GM12878 (cell line): ENCODE data around the gene WDR91. TPM values are rescaled to one million over a fixed set of nuclear protein-coding genes. Genes with fewer than 3 reads are reported as not detected.
A peak's percentile ranks its signal among the peaks of the same experiment; 100 is the strongest.

Experiments used
- ATAC-seq: fragments of 200-7000 bp; cut with Tn5 transposase; 3 replicates; pipeline ENCODE4 v1.9.1; 2020; ENCODE audit warnings: mild to moderate bottlenecking, moderate library complexity
- BruUV-seq: library from RNA; stranded (reverse); fragments of 400-500 nt; replicated peaks from 2 replicates; lab custom pipeline; 2021; lab: Mats Ljungman, UMichigan
- CTCF ChIA-PET: fragments of 300-600 bp; sonication (Branson Sonifier 250); formaldehyde crosslinking; extraction: SDS; loops from one replicate; lab custom pipeline; 2021; ENCODE audit warnings: inconsistent platforms; lab: Yijun Ruan, JAX
- POLR2A ChIA-PET: fragments of 350-600 bp; formaldehyde crosslinking; extraction: SDS; loops from one replicate; lab custom pipeline; 2021; ENCODE audit warnings: inconsistent platforms; lab: Charles Lee
- RAD21 ChIA-PET: fragments of 300-600 bp; sonication (Branson Sonifier 250); formaldehyde crosslinking; loops from one replicate; lab custom pipeline; 2023; ENCODE audit warnings: antibody characterized with exemption; ENCODE audit not compliant: unreplicated experiment; lab: Charles Lee
- SMC1A ChIA-PET: fragments of 300-600 bp; sonication (Branson Sonifier 250); formaldehyde crosslinking; loops from one replicate; lab custom pipeline; 2023; ENCODE audit not compliant: unreplicated experiment, uncharacterized antibody; lab: Charles Lee
- DNase-seq: peaks from one replicate; pipeline ENCODE4 v3.0.0-alpha.2; 2011; ENCODE audit warnings: low read depth, low spot score
- FAIRE-seq: peaks from 3 replicates; lab custom pipeline; 2011; peaks lifted over from hg19 to GRCh38; lab: Jason Lieb, UNC
- H2AFZ ChIP-seq: 2 replicates; pipeline ENCODE4 v1.6.0; 2011; ENCODE audit warnings: low read depth, low read length, control low read depth; ENCODE audit not compliant: control insufficient read depth
- H3K27ac ChIP-seq: 2 replicates; pipeline ENCODE4 v1.5.1; 2011; ENCODE audit warnings: control low read depth; ENCODE audit not compliant: control insufficient read depth, insufficient read depth
- H3K27me3 ChIP-seq, 2 experiments: replicated peaks in 1 of 2; 2 replicates each; pipeline versions ENCODE4 v1.6.0 to v1.6.1; 2011; ENCODE audit warnings: low read length in 1 of 2; ENCODE audit not compliant: control insufficient read depth in 2 of 2, insufficient read depth in 2 of 2
- H3K36me3 ChIP-seq, 2 experiments: 2 replicates each; pipeline ENCODE4 v1.5.1; 2011; ENCODE audit warnings: low read length in 1 of 2; ENCODE audit not compliant: control insufficient read depth in 2 of 2, insufficient read depth in 2 of 2
- H3K4me1 ChIP-seq: 2 replicates; pipeline ENCODE4 v1.6.1; 2011; ENCODE audit warnings: mild to moderate bottlenecking, low read length, moderate library complexity, mixed read lengths; ENCODE audit not compliant: control insufficient read depth, insufficient read depth
- H3K4me2 ChIP-seq: 2 replicates; pipeline ENCODE4 v1.6.0; 2011; ENCODE audit warnings: control low read depth; ENCODE audit not compliant: control insufficient read depth, insufficient read depth
- H3K4me3 ChIP-seq: fragments of 200-600 bp; sonication (generic); 2 replicates; pipeline ENCODE4 v1.5.1; 2016
- H3K79me2 ChIP-seq: 2 replicates; pipeline ENCODE4 v1.6.0; 2011; ENCODE audit warnings: low read length; ENCODE audit not compliant: control insufficient read depth, insufficient read depth
- H3K9ac ChIP-seq: 2 replicates; pipeline ENCODE4 v1.8.0; 2011; ENCODE audit warnings: low read length, control low read depth, mixed read lengths; ENCODE audit not compliant: control insufficient read depth, insufficient read depth
- H3K9me3 ChIP-seq: replicated peaks from 3 replicates; pipeline ENCODE4 v1.5.1; 2011; ENCODE audit warnings: mild to moderate bottlenecking, low read length; ENCODE audit not compliant: control insufficient read depth, insufficient read depth
- H4K20me1 ChIP-seq: 2 replicates; pipeline ENCODE4 v1.6.0; 2011; ENCODE audit not compliant: control insufficient read depth, insufficient read depth
- SIX5 ChIP-seq: IDR thresholded peaks from 2 replicates; pipeline ENCODE4 v1.6.1; 2011; ENCODE audit warnings: mild to moderate bottlenecking, low read depth, low read length, moderate library complexity; ENCODE audit not compliant: severe bottlenecking
- TBL1XR1 ChIP-seq: IDR thresholded peaks from 2 replicates; pipeline ENCODE4 v1.6.1; 2012; ENCODE audit warnings: low read depth, low read length, improper control_type of control experiment
- WGBS: methylation state at CpG from one replicate; pipeline ENCODE4 v1.1.6; 2016; ENCODE audit warnings: low lambda C conversion rate; ENCODE audit not compliant: insufficient replicate concordance, insufficient coverage; ENCODE audit errors: missing lambda C conversion rate; 5-methylcytosine and 5-hydroxymethylcytosine counted together
- in situ Hi-C: fragments of 300-500 bp; cut with MboI; formaldehyde crosslinking; loops from 9 replicates; pipeline ENCODE4 v1.14.3; 2018; ENCODE audit warnings: mixed read lengths
- intact Hi-C: fragments of 100-400 bp; cut with micrococcal nuclease; formaldehyde crosslinking; loops from one replicate; pipeline ENCODE4 v1.14.2; 2022; ENCODE audit not compliant: unreplicated experiment
- polyA plus RNA-seq, 11 experiments: library from polyadenylated mRNA; depleted of rRNA in 4 of 11; unstranded in 6 of 11; stranded (reverse) in 5 of 11; fragments of >200 nt; fragmentation: Nextera tagmentation in 4 of 11; fragmentation: Illumina TruSeq in 1 of 11; extraction: Ambion mirVana in 4 of 11; extraction: Trizol in 1 of 11; gene quantifications; 1 replicate in 1 of 11; 2 replicates in 10 of 11; pipeline versions ENCODE4 v1.2.1 to v1.2.3, GENCODE V29; 2011 to 2016; ENCODE audit warnings: inconsistent platforms in 2 of 11, missing spikeins in 2 of 11, low read depth in 1 of 11
- total RNA-seq, 4 experiments: library from RNA; depleted of rRNA in 3 of 4; stranded (reverse); fragments of >200 nt in 3 of 4; fragmentation: Illumina TruSeq in 1 of 4; extraction: Trizol in 1 of 4; gene quantifications; 2 replicates each; pipeline versions ENCODE4 v1.2.1 to v1.2.3, GENCODE V29; 2013 to 2021
- TF ChIP-seq, protein P1 (sequence below): fragments of 450-650 bp; formaldehyde crosslinking; IDR thresholded peaks from 2 replicates; pipeline ENCODE4 v1.4.0; 2020; ENCODE audit warnings: mild to moderate bottlenecking, moderate library complexity
- TF ChIP-seq, protein P2 (sequence below), 3 experiments: IDR thresholded peaks in 2 of 3; conservative IDR thresholded peaks in 1 of 3; 2 replicates each; pipeline ENCODE4 v1.5.1; 2011; ENCODE audit warnings: low read depth in 3 of 3, low read length in 3 of 3, mild to moderate bottlenecking in 3 of 3, control low read depth in 2 of 3, moderate library complexity in 2 of 3, inconsistent platforms in 1 of 3, mixed read lengths in 1 of 3; ENCODE audit not compliant: control insufficient read depth in 2 of 3, insufficient read depth in 1 of 3; ENCODE audit errors: extremely low read depth in 1 of 3
- TF ChIP-seq, protein P3 (sequence below): fragments of 450-650 bp; IDR thresholded peaks from 2 replicates; pipeline ENCODE4 v1.6.1; 2016; ENCODE audit warnings: mild to moderate bottlenecking

The WDR91 gene
- total and polyA plus RNA-seq, 10 of the 15 experiments (the other 5 are each of a cell fraction or from before 2014, with no cell fraction given) = 7.6 to 83.3 (median 16.5) TPM

DNA sequence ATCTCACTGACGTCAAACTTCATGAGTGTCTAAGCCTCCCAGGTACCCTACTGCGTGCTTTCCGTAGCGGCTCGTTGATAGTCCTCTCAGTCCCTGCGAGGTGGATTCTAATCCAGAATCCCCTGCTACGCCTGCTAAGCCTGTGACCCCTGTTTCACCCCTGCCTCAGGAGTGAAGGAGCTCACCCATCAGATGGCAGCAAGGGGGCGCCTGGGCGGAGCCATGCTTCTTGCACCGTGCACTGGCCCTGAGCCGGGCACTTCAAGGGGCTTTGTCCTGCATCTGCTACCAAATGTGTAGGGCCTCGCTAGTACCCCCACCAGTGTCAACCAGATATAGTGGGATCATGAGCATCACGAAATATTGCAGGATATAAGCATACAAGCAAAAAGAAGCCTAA lies 21.4 kb upstream of the WDR91 start:
- Histone ChIP-seq H3K9ac (no peak overlapping the region), H3K36me3 (no peaks in the 10 kb centered on the region), H3K9me3 (no peaks in the 10 kb centered on the region; the same call in 1 of the 3 replicates), H3K79me2 (no peaks in the 10 kb centered on the region), H3K27me3 (no peaks in the 10 kb centered on the region), H3K4me1 (peaks cover 14% of the 10 kb centered on the region), H4K20me1 (no peaks in the 10 kb centered on the region), H2AFZ (no peak overlapping the region), H3K4me2 (no peak overlapping the region), H3K27ac (no peak overlapping the region), H3K4me3 (no peak overlapping the region)
- intact Hi-C loops (no loop called here), in situ Hi-C loops (no loop called here)
- POLR2A ChIA-PET = interaction anchor here (0.9 kb wide), 1 partner anchor 30 kb away, joined by 3 read pairs; no protein-coding TSS in a partner anchor
- ATAC-seq = peak; percentile 46; the same call in 2 of the 3 replicates
- no TSS peak for BruUV-seq
- no peak for DNase-seq
- SMC1A ChIA-PET = interaction anchor here (1.1 kb wide), 1 partner anchor 19 kb away, joined by 3 read pairs; no protein-coding TSS in a partner anchor
- TF ChIP-seq, protein P1, sequence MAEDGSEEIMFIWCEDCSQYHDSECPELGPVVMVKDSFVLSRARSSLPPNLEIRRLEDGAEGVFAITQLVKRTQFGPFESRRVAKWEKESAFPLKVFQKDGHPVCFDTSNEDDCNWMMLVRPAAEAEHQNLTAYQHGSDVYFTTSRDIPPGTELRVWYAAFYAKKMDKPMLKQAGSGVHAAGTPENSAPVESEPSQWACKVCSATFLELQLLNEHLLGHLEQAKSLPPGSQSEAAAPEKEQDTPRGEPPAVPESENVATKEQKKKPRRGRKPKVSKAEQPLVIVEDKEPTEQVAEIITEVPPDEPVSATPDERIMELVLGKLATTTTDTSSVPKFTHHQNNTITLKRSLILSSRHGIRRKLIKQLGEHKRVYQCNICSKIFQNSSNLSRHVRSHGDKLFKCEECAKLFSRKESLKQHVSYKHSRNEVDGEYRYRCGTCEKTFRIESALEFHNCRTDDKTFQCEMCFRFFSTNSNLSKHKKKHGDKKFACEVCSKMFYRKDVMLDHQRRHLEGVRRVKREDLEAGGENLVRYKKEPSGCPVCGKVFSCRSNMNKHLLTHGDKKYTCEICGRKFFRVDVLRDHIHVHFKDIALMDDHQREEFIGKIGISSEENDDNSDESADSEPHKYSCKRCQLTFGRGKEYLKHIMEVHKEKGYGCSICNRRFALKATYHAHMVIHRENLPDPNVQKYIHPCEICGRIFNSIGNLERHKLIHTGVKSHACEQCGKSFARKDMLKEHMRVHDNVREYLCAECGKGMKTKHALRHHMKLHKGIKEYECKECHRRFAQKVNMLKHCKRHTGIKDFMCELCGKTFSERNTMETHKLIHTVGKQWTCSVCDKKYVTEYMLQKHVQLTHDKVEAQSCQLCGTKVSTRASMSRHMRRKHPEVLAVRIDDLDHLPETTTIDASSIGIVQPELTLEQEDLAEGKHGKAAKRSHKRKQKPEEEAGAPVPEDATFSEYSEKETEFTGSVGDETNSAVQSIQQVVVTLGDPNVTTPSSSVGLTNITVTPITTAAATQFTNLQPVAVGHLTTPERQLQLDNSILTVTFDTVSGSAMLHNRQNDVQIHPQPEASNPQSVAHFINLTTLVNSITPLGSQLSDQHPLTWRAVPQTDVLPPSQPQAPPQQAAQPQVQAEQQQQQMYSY (CRISPR knock-in tag) = no peak
- TF ChIP-seq TBL1XR1 (no peak), SIX5 (no peak)
- TF ChIP-seq, protein P2, sequence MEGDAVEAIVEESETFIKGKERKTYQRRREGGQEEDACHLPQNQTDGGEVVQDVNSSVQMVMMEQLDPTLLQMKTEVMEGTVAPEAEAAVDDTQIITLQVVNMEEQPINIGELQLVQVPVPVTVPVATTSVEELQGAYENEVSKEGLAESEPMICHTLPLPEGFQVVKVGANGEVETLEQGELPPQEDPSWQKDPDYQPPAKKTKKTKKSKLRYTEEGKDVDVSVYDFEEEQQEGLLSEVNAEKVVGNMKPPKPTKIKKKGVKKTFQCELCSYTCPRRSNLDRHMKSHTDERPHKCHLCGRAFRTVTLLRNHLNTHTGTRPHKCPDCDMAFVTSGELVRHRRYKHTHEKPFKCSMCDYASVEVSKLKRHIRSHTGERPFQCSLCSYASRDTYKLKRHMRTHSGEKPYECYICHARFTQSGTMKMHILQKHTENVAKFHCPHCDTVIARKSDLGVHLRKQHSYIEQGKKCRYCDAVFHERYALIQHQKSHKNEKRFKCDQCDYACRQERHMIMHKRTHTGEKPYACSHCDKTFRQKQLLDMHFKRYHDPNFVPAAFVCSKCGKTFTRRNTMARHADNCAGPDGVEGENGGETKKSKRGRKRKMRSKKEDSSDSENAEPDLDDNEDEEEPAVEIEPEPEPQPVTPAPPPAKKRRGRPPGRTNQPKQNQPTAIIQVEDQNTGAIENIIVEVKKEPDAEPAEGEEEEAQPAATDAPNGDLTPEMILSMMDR (IDR thresholded peaks at IDR 0.05 in 2 of 3, conservative IDR thresholded peaks at IDR 0.05 in 1 of 3; ENCODE audit: control insufficient read depth in 2 of 3, extremely low read depth in 1 of 3, insufficient read depth in 1 of 3, low read depth in 3 of 3, low read length in 3 of 3) = peak in 1 of 3 experiments; percentile 35; a peak in 2 of 6 replicates
- TF ChIP-seq, protein P3, sequence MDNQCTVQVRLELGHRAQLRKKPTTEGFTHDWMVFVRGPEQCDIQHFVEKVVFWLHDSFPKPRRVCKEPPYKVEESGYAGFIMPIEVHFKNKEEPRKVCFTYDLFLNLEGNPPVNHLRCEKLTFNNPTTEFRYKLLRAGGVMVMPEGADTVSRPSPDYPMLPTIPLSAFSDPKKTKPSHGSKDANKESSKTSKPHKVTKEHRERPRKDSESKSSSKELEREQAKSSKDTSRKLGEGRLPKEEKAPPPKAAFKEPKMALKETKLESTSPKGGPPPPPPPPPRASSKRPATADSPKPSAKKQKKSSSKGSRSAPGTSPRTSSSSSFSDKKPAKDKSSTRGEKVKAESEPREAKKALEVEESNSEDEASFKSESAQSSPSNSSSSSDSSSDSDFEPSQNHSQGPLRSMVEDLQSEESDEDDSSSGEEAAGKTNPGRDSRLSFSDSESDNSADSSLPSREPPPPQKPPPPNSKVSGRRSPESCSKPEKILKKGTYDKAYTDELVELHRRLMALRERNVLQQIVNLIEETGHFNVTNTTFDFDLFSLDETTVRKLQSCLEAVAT = no peak
- 55% methylated on average over 13 of the region's 13 CpGs for WGBS
- RAD21 ChIA-PET = no interaction called here
- no peak for FAIRE-seq
- CTCF ChIA-PET = interaction anchor here (0.9 to 2.0 kb wide), 7 partner anchors 9 to 236 kb away, joined by 3 to 6 read pairs (median 3); no protein-coding TSS in a partner anchor
